Measurements from ENCODE around the gene GOLGB1.
"Not testable (repeated sequence)": the region's sequence is repeated elsewhere in the genome, so short reads cannot be mapped to it uniquely, and the experiment has no call there.

Gene GOLGB1

DNA sequence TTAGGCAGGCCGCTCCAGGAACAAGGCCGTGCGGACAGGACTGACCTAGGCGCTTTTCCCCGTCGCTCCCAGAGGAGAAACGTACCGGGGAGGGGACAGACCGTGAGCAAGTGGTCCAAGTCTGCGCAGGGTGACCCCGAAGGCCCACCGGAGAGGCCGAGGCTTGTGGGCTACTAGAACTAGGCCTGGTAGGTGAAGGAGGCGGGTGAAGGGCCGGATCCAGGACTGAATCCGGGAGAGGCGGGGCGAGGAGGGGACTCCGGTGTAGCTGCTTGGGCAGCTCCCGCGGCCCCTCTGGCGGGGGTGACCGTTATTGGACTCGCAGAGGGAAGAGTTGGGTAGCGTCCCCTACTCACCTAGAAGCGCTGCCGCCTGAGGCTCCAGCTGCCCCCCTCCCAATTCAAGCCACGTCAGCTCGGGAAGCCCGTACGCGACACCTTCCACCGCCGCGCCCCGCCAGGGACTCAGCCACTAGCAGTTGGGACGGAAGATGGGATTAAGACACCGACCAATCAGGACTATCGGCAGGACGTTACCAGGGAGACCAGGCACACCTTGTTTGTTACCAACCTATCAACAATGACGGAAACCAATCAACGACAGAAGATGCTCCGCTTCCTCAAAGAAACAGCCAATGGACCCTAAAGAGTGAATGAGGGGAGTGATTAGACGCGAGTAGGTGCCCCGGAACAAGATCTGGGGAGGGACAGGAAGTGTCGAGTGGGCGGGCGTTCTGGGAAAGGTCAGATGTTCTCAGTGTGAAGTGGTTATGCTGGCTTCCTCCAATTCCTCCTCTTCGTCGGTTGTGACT, at the start of gene GOLGB1:
Gene GOLGB1 (minus strand): TSS at position 466 of the 811 bp plus-strand sequence. CDS start 18,770 bp downstream, outside the sequence.
- peak; percentile 67 for DNase-seq (ENCODE audit: low read depth)

- DNase-seq (ENCODE audit: low read depth): no peak
These were observed 47.4 kb upstream of the GOLGB1 start for GRCh38 chr3:121796970-121797369.

- no peak for DNase-seq (ENCODE audit: low read depth)
These were observed 44.9 kb upstream of the GOLGB1 start for GRCh38 chr3:121794264-121794983.

DNA sequence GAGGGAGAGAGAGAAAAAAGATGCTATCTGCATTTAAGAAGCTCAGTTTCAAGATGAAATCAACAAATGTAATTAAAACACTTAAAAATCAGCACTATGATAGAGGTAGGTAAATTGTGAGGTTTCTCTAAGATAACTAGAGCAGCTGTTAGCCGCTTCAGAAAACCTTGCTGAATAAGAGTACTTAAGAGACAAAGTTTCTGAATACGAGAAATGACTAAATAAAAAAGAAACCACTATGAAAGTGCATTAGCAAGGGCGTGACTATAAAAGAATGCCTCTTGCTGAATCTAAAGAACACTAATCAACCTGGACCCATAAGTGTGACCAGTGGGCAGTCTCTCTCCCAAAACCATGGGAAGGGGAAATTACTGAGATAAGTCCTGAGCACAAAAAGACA, 43.5 kb upstream of the GOLGB1 start:
- no peak for DNase-seq (ENCODE audit: low read depth)

GRCh38 chr3:121786485-121786884, 36.9 kb upstream of the GOLGB1 start:
- no peak for DNase-seq (ENCODE audit: low read depth)

GRCh38 chr3:121782784-121783183, 33.2 kb upstream of the GOLGB1 start:
- not testable (repeated sequence) for DNase-seq (ENCODE audit: low read depth)

- no peak for DNase-seq (ENCODE audit: low read depth)
These were observed 32.1 kb upstream of the GOLGB1 start for GRCh38 chr3:121781611-121782010.

GRCh38 chr3:121775095-121775494, 25.6 kb upstream of the GOLGB1 start:
- not testable (repeated sequence) for DNase-seq (ENCODE audit: low read depth)

DNA sequence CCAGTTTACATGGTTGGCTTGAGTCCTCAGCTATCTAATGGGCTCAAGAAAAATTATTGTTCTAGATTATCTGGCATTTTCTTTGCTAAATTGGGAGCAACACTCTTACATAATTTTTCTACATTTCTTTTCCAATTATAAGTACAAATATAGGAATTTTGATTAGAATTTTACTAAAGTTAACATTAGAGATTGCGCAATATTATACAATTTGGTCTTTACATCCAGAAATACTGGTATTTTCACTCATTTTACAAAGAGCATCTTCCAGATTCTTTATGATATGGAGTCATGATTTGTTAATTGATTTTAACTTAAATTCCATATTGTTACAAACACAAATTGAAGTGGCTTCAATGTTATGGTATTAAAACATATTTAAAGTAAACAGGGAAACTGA, 19.7 kb upstream of the GOLGB1 start:
- no peak for DNase-seq (ENCODE audit: low read depth)

- no peak for DNase-seq (ENCODE audit: low read depth)
These were observed 18.9 kb upstream of the GOLGB1 start for GRCh38 chr3:121768452-121768851.

- no peak for DNase-seq (ENCODE audit: low read depth)
These were observed 10.1 kb upstream of the GOLGB1 start for GRCh38 chr3:121759541-121760202.

DNA sequence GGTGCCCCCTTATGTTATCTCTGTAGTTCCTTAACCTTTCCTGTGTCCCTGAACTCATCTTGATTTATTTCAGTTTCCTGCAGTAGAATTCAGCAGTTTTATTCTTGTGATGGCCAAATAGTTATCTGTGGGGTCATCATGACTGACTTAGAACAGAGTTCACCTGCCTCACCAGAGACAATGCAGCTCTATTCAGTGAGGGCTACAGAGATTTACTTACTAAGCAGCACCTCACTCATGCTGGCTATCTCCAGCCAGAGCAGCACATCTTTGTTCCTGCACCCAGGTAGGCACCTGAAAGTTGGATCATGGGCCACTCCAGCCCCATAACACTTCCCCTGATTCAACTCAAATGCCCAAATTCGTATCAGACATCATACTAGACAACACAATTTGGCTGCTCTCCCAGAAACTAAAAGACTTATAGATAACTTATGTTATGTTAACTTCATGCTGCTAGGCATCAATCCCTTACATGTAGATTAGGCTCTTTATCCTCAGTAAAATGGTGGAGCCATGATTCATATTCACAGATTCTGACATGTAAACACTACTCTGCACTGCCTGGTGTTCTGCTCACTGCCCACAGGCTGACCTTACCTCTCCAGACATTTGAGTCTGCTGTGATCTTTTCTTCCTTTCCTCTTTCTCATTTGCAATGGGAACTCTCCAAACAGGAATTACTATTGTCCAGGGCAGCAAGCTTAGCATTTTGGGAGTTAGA, 9.3 kb upstream of the GOLGB1 start:
- no peak for DNase-seq (ENCODE audit: low read depth)

DNA sequence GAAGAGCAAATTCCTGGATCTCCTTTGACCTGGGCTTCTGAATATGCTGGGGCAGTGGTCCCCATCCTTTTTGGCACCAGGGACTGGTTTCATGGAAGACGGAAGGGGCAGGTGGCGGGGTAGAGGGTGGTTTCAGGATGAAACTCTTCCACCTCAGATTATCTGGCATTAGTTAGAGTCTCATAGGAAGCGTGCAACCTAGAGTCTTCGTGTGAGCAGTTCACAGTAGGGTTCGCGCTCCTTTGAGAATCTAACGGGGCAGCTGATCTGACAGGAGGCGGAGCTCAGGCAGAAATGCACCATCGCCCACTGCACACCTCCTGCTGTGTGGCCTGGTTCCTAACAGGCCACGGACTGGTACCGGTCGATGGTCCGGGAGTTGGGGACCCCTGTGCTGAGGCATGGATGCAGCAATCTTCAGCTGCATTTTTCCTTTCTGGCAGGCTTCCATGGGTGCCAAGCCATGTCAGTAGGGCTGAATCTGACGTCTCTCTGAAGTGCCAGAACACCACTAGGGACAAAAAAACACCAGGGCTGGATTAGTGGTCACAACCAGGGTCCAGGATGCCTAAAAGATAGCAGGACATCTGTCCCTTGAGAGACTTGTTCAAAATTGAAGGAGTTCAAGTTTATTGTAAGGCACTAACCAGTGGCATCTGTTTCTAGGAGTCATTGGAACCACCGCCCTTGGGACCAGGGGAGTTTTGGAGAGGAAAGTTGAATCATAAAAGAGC, 8.4 kb upstream of the GOLGB1 start:
- DNase-seq (ENCODE audit: low read depth): no peak

DNA sequence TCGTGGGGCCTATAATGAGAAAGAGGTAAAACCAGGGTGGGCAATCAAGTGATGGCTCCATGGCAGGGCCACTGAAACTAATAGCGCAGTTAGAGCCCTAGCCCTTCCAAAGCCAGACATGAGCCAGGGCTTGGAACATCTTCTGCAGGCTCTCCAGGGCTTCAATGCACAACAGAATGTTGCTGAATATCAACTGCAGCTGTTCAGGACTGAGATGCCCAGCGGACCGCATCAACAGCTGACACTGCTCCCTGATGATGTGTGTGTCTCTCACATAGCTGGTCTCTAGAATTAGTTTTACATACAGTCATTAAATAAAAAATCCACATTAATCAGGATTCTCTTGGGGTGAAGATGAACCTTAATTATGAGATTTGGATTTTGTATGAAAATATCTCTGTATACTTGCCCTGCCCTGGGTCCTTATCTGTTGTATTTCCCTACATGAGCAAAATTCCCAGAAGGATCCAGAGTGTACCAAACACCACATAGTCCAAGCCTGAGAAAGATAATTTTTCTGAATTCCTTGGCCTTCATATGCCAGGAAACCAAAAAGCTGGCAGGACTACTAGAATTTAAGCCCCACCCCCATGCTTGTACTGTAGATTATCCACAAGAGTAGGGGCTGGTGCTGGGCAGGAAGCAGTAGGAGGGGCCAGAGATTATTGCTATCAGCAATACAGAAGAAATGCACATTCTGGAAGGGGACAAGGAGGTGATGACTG, 7.7 kb upstream of the GOLGB1 start:
- no peak for DNase-seq (ENCODE audit: low read depth)

DNA sequence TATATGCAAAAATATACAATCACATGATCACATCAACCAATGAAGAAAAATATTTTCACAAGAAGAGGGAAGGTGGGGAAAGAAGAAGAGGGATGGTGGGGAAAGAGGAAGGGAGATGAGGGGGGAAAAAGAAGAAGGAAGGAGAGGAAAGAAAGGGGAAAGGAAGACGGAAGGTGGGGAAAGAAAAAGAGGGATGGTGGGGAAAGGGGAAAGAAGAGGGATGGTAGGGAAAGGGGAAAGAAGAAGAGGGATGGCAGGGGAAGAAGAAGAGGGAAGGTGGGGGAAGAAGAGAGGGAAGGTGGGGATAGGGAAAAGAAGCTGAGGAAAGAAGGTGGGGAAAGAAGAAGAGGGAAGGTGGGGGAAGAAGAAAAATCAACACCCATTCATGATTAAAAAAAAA, 3.2 kb upstream of the GOLGB1 start:
- DNase-seq (ENCODE audit: low read depth): no peak

DNA sequence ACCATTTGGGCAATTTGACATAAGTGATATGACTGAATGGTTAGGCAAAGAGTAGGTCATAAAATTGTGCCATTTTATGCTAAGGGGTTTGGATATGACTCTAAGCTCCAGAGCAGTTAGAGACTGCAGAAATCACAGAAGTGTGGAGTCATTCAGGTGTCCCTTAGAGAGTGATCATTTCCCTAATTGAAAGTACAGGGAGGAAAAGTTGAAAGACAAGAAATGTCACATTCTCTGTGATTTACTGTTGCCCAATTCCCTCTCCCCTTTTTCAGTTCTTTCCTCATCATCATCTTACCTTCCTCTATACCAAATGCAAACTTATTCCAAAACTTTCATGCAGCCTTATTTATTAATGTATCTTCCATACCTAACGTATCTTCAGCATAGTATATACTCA, 2.7 kb upstream of the GOLGB1 start:
- no peak for DNase-seq (ENCODE audit: low read depth)

- DNase-seq (ENCODE audit: low read depth): no peak
These were observed 510 bp upstream of the GOLGB1 start for GRCh38 chr3:121750087-121750415.

DNA sequence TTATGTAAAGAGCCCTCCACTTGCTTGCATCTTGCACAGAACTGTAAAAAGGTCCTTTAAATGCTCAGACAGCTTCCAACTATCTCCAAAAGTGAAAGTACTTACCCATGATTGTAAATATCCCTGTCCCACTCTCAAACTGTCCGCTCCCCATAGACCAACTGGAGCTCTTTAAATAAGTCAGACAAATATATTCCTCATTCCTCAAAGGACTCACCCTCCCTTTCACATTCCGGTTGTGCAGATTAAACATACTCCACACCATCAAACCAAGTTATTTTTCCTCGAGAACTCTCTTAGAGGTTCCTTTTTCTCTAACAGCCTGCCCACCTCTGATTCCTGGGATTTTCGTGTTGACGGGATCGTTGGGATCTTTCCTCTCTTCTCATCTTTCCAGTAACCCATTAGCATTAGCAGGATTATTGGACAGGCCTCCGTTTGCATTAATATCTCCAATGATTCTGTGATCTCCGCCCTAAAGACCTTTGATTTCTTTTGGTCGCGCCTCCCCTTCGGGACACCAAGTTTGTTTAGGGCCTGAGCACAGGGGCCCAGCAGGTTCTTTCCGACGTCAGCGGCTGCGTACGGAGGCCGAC, 763 bp downstream of the GOLGB1 start:
- no peak for DNase-seq (ENCODE audit: low read depth)

- no peak for DNase-seq (ENCODE audit: low read depth)
These were observed 1.6 kb downstream of the GOLGB1 start for GRCh38 chr3:121747976-121748375.

DNA sequence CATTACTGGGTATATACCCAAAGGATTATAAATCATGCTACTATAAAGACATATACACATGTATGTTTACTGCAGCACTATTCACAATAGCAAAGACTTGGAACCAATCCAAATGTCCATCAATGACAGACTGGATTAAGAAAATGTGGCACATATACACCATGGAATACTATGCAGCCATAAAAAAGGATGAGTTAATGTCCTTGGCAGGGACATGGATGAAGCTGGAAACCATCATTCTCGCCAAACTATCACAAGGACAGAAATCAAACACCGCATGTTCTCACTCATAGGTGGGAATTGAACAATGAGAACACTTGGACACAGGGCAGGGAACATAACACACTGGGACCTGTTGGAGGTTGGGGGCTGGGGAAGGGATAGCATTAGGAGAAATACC, 6.4 kb downstream of the GOLGB1 start:
- not testable (repeated sequence) for DNase-seq (ENCODE audit: low read depth)

DNA sequence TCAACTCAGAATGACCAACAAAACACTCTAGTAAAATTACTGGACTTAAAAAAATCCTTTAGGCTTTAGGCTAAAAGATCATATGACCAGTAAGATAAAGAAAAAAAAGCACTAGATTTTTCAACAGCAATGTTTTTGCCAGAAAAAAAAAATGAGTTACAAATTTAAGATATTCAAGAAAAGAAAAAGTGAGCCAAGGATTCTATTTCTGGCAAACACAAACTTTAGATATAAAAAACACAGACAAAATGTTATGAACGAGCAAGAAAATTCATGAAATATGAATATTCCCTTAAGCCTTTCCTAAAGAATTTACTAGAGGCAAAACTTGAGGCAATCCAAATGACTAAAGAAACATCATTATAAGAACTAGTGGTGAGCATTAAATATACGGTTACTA, 8.6 kb downstream of the GOLGB1 start:
- no peak for DNase-seq (ENCODE audit: low read depth)
